NCI-H446 treated with DMSO at 0.1 percent for 48 hours (cell line): ENCODE measurements around the gene SH3BGRL2.
A peak's percentile ranks its signal among the peaks of the same experiment; 100 is the strongest.

Experiments used
- DNase-seq: peaks from one replicate; lab custom pipeline; 2025; lab: John Stamatoyannopoulos, UW

The SH3BGRL2 gene

DNA sequence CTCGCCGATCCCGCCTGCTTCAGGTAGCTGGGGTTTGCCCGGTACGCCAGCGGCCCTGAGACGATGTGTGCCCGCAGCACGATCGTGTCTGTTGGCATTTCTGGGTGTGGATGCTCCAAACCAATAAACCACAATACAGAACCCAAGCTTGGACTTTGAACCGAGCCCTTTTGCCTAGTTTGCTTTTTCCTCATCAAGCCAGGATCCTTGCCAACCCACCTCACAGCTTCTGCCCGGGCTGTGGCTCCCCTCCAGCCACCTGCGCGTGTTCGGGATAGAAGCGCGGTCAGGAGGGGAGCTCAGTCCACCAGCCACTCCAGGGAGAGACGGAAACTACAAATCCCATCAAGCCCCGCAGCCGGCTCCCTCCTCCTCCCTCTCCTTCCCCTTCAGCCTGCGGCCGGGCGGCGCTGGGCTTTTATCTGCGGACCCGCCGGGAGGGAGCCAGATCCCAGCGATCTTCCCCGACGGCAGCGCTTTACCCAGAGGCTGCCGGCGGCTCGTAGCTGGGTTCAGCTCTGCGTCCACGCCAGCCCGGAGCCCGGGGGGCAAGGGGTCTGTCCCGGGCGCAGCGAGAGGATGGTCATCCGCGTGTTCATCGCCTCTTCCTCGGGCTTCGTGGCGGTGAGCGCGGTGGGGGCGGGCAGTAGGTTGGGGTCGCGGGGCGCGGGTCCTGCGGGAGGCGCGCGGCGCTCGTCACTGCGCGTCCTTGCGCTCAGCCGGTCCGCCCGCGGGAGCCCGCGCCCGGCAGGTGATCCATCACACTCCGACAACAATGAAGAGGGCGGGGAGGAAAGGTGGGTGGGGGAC is at the start of gene SH3BGRL2:
TSS of gene SH3BGRL2 (plus strand) at position 447 of the 810 bp plus-strand sequence. CDS start at position 580, 133 bp downstream.
- DNase-seq, result peak; percentile 34

DNA sequence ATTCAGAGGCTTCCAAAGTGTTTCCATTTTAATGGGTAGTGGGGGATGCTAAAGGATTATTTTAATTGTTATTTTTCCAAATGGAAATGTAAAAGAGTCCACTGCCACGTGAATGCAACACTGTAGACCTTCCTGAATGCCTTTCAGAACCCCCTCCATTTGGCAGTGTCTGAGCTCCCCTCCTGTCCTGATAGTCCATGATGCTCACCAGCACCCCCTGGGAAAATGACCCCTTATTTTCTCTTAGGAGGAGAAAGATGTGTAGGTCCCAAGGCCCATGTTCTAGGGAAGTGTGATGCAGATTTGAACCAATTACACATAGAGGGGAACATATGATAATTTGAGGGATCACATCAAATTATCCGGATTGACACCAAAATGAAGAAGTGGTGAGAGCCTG is 46.8 kb upstream of the SH3BGRL2 start:
- DNase-seq, result no peak

DNA sequence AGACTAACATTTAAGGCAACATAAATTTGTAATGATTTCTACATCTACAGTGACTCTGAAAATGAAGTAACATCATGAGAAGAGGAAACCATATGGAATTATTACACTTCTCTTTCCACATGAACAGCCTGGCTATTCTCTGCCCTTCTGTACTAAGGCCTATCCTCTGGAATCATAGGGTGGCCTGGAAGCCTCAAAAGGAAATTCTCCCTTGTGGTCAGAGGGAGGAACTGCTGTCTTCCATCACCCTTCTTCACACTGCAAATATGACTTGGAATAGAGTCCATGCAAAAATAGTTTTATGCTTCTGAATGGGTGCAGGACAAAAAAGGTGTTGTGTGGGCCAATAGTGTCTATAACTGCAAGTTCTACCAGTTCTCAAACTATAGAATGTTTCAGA is 44.6 kb upstream of the SH3BGRL2 start:
- peak; percentile 17 for DNase-seq

DNA sequence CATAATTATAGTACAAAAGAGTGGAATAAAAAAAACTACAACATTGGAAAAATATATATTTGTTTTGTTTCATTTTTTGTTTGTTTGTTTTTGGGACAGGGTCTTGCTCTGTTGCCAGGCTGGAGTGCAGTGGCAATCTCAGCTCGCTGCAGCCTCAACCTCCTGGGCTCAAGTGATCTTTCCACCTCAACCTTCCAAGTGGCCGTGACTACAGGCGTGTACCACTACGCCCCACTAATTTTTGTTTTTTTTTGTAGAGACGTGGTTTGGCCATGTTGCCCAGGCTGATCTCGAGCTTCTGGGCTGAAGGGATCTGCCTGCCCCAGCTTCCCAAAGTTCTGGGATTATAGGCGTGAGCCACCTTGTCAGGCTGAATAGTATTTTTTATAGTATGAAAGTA is 41.4 kb upstream of the SH3BGRL2 start:
- no peak for DNase-seq

DNA sequence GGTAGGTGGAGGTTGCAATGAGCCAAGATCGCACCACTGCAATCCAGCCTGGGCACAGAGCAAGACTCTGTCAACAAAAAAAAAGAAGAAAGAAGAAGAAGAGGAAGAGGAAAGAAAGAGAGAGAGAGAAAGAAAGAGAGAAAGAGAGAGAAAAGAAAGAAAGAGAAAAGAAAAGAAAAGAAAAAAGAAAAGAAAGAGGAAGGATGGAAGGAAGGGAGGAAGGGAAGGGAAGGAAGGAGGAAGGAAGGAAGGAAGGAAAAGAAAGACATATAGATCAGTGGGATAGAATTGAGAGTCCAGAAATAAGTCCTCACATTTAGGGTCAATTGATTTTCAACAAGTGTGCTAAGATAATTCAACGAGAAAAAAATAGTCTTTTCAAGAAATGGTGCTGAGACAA is 34.0 kb upstream of the SH3BGRL2 start:
- no peak for DNase-seq

DNA sequence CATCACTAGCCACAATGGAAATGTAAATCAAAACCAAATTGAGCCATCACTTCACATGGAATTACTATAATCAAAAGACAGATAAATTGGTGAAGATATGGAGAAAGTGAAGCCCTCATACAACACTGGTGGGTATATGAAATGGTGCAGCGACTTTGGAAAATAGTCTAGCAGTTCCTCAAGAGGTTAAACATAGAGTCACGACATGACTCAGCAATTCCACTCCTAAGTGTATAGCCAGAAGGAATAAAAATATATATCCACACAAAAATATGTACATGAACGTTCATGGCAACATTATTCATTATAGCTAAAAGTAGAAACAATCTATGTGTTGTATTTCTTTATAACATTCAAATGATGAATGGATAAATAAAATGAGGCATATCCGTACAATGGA is 33.1 kb upstream of the SH3BGRL2 start:
- DNase-seq, result no peak

DNA sequence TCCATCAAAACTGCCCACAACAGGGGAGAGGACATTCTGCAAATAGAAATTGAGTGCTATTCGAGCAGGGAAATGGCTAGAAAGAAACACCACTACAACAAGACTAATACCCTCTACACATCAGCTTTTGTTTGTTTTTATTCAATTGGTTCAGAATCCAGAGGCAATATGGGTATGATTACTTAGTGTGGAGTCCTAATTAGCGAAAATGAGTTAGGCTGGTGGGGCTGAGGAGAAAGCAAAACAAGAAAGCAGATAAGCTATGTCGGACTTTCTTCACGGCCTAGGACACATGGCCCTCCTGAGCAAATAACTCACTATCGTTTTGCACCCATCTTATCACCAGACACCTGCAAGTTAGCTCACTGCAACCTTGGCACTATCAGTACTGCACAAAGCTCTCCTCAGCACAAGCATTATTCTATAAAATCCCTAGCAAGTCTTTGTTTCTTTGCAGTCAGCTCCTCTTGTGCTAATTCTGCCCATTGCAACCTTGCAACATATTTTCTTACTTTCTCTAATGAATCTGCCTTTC is 31.3 kb upstream of the SH3BGRL2 start:
- DNase-seq, result no peak

DNA sequence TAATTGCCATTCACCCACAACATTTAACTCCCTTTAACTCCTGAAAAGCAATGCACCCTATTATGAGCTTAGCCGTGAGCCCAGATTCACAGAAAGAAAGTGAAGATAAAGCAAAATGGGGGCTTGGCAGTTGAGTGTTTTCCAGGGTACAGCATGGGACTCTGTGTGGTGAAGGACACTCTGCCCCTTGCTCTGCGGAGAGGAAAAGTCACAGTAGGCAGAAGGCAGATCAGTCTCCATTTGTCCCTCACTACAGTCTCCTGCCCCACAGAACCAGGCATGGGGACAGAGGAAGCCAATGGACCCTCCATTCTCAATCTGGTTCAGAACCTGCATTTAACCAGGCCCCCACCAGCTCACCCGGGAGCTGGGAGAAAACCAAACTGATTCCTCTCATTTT is 30.8 kb upstream of the SH3BGRL2 start:
- no peak for DNase-seq

DNA sequence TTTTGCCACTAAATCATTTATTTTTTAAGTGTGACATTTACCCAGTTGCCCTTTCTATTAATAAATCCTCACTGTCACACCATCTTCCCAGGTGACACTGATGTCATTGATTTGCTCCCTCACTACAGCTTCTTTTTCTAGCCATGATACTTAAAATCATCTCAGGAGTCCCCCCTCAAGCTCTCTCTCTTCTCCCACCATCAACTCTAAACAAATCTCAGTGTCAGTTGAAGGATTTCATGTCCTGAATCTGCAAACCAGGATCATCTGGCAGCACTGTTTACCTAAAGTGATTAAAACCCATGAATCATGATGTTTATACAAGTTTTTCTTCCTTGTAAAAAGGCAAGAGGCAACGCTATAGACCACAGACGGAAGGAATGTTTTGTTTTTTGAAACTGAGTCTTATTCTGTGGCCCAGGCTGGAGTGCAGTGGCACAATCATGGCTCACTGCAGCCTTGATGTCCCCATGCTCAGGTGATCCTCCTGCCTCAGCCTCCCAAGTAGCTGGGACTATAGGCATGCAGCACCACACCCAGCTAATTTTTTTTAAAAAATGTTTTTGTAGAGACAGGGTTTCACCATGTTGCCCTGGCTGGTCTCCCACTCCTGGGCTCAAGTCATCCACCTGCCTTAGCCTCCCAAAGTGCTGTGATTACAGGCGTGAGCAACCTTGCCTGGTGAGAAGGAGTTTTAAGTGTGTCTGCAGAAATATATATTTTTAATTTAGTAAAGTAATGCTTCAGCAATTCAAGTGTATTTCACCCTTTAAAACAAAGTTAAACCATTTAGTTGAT is 30.1 kb upstream of the SH3BGRL2 start:
- no peak for DNase-seq

DNA sequence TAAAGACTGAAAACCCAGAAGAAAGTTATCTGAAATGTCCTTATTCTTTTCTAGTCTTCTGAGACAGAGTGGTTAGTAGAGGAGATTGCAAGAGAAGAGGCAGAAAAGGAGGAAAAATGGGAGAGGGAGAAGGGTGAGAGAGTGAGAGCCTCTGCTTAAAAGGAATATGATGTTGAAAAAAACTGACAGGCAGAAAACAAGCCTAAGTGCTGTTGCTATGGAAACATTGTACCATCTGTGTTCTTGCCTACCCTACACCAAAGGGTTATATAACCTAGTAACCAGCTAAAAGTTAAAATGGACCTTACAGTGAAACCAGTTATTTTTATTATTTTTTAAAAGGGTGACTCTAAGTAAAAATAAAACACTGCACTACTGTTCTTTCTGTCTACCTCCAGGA is 28.3 kb upstream of the SH3BGRL2 start:
- peak; percentile 22 for DNase-seq

DNA sequence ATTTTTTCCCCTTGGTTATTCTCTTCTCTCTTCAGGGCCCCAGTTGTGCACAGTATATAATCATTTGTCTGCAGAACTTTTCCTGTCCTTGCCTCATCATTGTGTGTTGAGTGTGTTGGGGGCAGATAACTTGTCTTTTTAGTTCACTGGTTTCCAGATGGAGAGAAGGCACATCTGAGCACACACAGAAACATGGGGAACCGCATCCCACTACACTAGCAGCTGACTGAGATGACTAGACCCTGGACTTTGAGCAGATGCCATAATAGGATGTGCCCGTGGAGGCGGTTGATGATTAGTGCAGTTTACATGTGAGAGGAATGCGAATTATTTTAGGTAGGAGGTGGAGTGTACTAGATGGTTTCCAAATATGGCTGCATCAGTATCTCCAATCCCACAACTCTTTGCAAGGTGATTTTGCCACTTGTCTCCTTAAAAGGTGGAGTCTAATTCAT is 26.5 kb upstream of the SH3BGRL2 start:
- no peak for DNase-seq

DNA sequence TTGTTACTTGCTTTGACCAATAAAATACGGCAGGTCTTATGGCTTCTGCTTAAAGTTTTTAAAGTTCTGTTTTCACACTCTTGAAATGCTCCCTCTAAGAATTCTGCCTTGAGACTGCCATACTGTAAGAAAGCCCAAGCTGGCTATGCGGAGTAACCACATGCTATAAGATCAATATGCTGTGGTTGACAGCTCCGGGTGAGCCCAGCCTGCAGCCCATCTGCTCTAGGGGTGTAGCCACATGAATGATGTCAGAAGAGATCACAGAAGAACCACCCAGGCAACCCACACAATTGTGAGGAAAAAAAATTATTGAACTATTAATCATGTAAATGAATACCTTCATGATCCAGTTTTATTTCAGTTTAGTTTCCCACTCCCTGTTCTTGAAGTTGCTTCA is 26.1 kb upstream of the SH3BGRL2 start:
- DNase-seq, result no peak

DNA sequence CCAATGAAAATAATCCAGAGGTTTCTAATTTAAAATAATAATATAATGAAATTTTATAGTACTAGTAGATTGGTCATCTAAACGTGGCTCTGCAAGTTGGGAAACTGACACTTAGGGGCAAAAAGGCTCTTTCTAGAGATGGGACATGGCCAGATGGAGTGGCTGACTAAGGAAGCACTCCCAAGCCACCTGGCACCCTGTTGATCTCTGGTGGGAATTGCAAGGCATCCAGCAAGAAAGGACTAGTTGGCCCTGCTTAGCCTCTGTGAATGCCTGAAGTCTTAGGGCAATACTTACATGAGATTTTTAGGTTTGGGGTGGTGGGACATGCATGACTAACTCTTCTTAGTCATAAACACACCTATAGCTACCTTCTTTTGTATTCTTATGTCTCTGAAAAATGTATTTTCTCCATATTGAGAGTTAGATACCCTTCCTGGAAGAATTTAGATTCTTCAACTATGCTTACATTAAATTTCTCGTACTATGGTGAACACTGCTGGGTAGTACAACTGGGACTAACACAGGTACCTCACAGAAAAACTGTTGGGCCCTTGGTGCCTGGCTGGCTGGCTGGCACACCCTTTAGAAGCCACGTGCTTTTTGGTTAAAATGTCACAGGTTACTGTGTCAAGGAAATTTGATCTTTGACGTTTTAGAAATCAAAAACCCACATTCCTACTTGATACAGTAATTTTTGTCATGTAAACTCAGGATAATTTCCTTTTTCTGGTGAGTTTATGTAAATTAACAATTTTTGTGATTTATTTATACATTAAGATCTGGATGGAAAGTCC is 25.0 kb upstream of the SH3BGRL2 start:
- DNase-seq, result no peak

DNA sequence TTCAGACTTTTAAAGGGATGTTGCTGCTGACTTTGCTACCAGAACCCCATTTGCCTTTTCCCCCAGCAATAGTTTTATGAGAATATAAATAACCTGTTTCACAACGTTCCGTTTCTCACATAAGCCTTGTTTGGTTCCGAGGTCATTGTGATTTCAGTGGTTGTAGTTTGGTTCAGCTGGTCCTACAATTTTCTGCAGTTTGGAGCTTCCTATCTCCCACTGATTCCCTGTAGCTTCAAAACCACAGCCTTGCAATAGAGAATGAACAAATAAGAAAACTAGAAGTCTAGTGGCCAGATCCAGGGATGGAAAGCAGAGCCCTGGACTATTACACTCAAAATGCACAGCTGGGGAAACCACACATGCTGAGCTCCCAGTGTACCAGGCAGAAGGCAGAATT is 24.1 kb upstream of the SH3BGRL2 start:
- no peak for DNase-seq

DNA sequence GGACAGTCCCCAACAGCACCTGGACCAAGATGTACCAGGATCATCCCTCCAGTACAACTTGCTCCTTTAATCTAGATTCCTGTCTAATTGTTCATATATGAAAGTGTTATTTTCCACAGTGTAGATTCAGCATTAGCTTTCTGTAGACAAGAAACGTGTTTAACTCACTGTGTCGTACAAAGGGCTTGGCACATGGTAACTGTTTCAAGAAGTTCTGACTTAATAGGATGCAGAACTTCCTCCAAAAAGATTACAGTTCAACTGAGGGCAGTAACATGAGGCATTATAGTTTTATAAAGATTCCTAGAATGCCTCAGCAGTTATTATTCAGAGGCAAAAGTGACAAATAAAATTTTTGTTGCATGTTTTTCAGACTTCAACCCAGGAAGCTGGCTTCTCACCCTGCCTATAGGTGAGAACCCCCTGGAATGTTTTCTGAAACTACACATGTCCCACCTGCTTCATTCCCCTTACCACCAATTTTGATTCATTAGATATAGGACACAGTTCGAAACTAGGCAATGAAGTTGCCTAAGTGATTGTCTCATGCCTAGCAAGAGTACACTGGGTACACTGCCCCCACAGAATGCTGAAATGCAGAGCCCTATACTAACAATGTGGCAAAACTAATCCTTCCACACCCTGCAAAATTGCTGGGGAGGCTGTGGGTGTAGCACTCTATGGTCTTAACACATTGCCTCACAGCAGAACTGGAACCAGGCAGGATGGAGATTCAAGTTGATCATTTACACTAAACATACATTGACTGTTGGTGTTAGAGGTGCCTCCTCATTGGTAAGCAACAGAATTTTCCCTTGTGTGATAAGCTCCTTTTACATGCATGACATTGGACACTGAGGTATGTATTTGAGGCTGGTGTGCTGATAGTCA is 22.6 kb upstream of the SH3BGRL2 start:
- no peak for DNase-seq

DNA sequence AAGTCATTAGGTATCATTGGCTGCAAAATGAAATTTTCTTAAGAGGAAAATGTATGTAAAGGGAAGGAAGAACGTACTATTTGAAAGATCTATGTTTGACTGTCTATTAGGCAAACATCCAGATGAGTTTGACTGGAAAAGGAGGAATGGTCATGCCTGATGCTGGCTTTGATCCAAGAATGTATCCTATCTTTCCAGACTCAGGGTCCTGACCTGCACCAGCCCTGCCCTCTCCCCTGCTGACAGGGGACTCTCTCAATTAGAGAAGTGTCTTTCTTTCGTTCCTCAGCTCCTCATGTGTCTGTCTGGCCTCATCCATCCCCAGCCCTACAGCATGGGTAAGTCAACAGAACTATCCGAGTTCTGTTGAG is 21.9 kb upstream of the SH3BGRL2 start:
- no peak for DNase-seq

DNA sequence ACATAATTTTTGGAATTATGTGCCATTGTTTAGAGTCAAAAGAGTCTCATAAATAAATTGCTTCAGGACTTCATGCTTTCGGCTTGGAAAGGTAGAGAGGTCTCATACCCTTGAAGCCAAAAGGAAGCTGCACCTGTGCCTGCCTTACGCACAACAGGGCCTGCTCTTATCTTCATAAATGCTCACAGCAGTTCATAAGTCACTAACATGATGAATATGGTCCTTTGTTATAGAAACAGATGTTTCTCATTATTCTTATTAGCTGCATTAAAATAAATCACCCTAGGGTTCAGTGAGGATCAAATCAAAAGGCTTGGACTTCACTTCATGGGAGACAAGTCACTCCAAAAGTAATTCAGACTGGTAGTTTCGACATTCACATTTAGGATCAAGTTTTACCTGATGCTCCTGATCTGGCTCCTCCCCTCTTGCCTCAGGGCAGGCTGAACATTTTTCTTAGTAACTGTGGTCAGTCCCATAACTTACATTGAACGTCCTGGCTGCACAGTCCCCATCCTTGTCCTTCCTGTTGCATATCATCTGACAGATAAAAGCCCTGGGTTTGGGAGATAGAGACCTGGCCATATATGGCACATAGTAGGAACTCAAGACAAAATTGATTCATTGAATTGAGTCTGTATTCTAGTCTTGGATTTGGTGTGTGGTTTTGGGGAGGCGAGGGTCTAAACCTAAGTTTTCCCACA is 20.7 kb upstream of the SH3BGRL2 start:
- no peak for DNase-seq

DNA sequence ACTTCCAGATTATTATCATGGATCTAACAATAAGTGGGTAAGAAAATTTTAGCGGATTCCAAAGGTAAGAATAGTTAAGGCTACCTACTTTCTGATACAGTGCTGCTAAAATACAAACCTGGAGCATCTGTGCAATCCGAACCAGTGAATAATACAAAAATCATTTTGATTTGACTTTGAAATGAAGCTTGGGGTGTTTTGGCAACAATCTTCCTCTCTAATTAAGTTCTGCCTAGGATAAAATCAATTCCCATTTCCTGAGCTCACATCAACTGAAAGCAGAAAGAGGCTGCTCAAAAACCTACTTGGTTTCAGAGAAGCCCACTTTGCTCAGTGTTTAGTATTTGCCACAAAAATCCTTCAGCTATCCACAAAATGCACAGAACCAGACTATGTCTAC is 18.7 kb upstream of the SH3BGRL2 start:
- no peak for DNase-seq

DNA sequence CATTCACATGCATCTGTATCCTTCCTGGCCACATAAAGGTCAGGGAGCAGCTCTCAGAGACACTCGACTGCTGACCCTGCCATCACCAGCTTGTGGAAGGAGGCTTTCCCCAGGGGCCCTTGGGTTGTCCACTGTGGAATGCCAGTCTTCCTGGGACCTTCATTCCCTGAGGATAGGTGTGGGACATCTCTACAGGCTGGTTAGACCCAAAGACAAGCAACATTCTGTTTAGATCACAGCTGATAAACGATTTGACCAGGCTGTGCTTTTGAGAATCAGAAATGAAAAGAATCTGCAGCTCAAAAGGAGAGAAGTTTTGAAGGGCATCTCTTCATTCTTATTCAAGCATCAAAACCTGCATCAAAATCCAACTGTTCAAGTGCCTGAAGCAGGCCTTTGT is 18.2 kb upstream of the SH3BGRL2 start:
- DNase-seq, result no peak

DNA sequence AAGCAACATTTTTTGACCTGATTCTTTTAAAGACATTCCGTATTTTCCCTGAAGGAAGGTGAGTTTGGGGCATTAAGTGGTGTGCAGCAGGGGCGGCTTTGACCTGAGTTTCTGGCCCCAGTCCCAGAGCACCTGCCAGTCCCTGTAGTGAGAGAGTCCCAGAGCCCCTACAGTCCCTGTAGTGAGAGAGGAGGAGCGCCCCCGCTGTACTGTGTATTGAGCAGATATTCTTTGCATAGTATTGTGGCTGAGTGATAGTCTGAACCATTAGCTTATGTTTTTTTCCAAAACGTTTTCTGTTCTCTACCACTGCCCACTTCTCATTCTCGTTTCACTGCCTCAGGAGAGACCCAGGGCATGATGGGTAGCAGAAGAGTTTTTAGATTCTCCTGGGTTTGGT is 17.2 kb upstream of the SH3BGRL2 start:
- DNase-seq, result no peak
